HepG2 (cell line): ENCODE measurements around the gene DHX16. TPM values are rescaled to one million over a fixed set of nuclear protein-coding genes. Genes with fewer than 3 reads are reported as not detected.

Source experiments
- AGO2 ChIP-seq: fragments of 200-400 bp; formaldehyde crosslinking; optimal IDR thresholded peaks from 2 replicates; pipeline ENCODE3; 2017; ENCODE audit warnings: mild to moderate bottlenecking, low read depth, low read length, moderate library complexity
- DMAP1 ChIP-seq: IDR thresholded peaks from 2 replicates; pipeline ENCODE4 v1.6.1; 2016
- KDM6A ChIP-seq: IDR thresholded peaks from 2 replicates; pipeline ENCODE4 v1.6.1; 2016; ENCODE audit warnings: low read depth
- NFE2 ChIP-seq: sonication (generic); formaldehyde crosslinking; IDR thresholded peaks from 2 replicates; pipeline ENCODE4 v1.4.0; 2020; ENCODE audit warnings: missing genetic modification reagents
- PCBP2 ChIP-seq: fragments of 200-400 bp; formaldehyde crosslinking; optimal IDR thresholded peaks from 2 replicates; pipeline ENCODE3; 2018; ENCODE audit warnings: low read length, low read depth; ENCODE audit not compliant: poor library complexity, severe bottlenecking
- ZFP1 ChIP-seq: IDR thresholded peaks from 2 replicates; pipeline ENCODE4 v1.6.1; 2016
- ZNF136 ChIP-seq: sonication (generic); formaldehyde crosslinking; IDR thresholded peaks from 2 replicates; pipeline ENCODE4 v1.8.1; 2022; ENCODE audit warnings: low read depth, mild to moderate bottlenecking, moderate library complexity, missing genetic modification reagents
- ZNF256 ChIP-seq: sonication (generic); formaldehyde crosslinking; conservative IDR thresholded peaks from 2 replicates; pipeline ENCODE4 v1.4.0; 2020; ENCODE audit warnings: missing genetic modification reagents
- ZNF274 ChIP-seq: sonication (generic); formaldehyde crosslinking; IDR thresholded peaks from 2 replicates; pipeline ENCODE4 v1.5.1; 2020; ENCODE audit warnings: mild to moderate bottlenecking, missing genetic modification reagents
- ZNF333 ChIP-seq: sonication (generic); formaldehyde crosslinking; IDR thresholded peaks from 2 replicates; pipeline ENCODE4 v1.4.0; 2020; ENCODE audit warnings: mild to moderate bottlenecking, missing genetic modification reagents, borderline replicate concordance
- ZNF343 ChIP-seq: sonication (generic); formaldehyde crosslinking; IDR thresholded peaks from 2 replicates; pipeline ENCODE4 v1.4.0; 2020; ENCODE audit warnings: mild to moderate bottlenecking, missing genetic modification reagents
- ZNF430 ChIP-seq: sonication (generic); formaldehyde crosslinking; IDR thresholded peaks from 2 replicates; pipeline ENCODE4 v1.9.0; 2021; ENCODE audit warnings: mild to moderate bottlenecking, missing genetic modification reagents
- ZNF441 ChIP-seq: sonication (generic); formaldehyde crosslinking; IDR thresholded peaks from 2 replicates; pipeline ENCODE4 v1.7.0; 2021; ENCODE audit warnings: missing genetic modification reagents, borderline replicate concordance
- ZNF552 ChIP-seq: sonication (generic); formaldehyde crosslinking; IDR thresholded peaks from 2 replicates; pipeline ENCODE4 v1.9.0; 2022; ENCODE audit warnings: missing genetic modification reagents, mild to moderate bottlenecking, borderline replicate concordance
- ZNF777 ChIP-seq: sonication (generic); formaldehyde crosslinking; IDR thresholded peaks from 2 replicates; pipeline ENCODE4 v1.4.0; 2020; ENCODE audit warnings: missing genetic modification reagents
- ZNF883 ChIP-seq: sonication (generic); formaldehyde crosslinking; IDR thresholded peaks from 2 replicates; pipeline ENCODE4 v1.5.1; 2020; ENCODE audit warnings: mild to moderate bottlenecking, missing genetic modification reagents; ENCODE audit errors: not compliant biosample characterization
- polyA plus RNA-seq, 8 experiments: library from polyadenylated mRNA; depleted of rRNA in 3 of 8; stranded (reverse) in 7 of 8; unstranded in 1 of 8; fragments of >200 nt; fragmentation: Illumina TruSeq in 4 of 8; extraction: Trizol in 4 of 8; gene quantifications; 2 replicates each; pipeline versions ENCODE4 v1.2.1 to v1.2.3, GENCODE V29; 2011 to 2016; ENCODE audit warnings: low read depth in 4 of 8, missing spikeins in 1 of 8, mixed read lengths in 1 of 8; ENCODE audit not compliant: insufficient read depth in 1 of 8
- total RNA-seq, 5 experiments: library from RNA; depleted of rRNA; stranded (reverse); fragments of >200 nt; fragmentation: Illumina TruSeq; extraction: Trizol; gene quantifications; 2 replicates each; pipeline ENCODE4 v1.2.3, GENCODE V29; 2016; ENCODE audit warnings: low read depth in 1 of 5
- TF ChIP-seq, protein P1 (sequence below): IDR thresholded peaks from 2 replicates; pipeline ENCODE4 v1.6.1; 2012; ENCODE audit warnings: low read length, improper control_type of control experiment
- TF ChIP-seq, protein P2 (sequence below): sonication (generic); formaldehyde crosslinking; IDR thresholded peaks from 2 replicates; pipeline ENCODE4 v1.4.0; 2020; ENCODE audit warnings: missing genetic modification reagents, mild to moderate bottlenecking, borderline replicate concordance
- TF ChIP-seq, protein P3 (sequence below): sonication (generic); formaldehyde crosslinking; IDR thresholded peaks from 2 replicates; pipeline ENCODE4 v1.5.0; 2020; ENCODE audit warnings: mild to moderate bottlenecking, missing genetic modification reagents, moderate library complexity
- TF ChIP-seq, protein P4 (sequence below): sonication (generic); formaldehyde crosslinking; IDR thresholded peaks from 2 replicates; pipeline ENCODE4 v1.4.0; 2020; ENCODE audit warnings: mild to moderate bottlenecking, missing genetic modification reagents

The DHX16 gene
- total and polyA plus RNA-seq, 2 of the 13 experiments (the other 11 are each of a cell fraction or from before 2014, with no cell fraction given), result 57.0 to 58.5 TPM

DNA sequence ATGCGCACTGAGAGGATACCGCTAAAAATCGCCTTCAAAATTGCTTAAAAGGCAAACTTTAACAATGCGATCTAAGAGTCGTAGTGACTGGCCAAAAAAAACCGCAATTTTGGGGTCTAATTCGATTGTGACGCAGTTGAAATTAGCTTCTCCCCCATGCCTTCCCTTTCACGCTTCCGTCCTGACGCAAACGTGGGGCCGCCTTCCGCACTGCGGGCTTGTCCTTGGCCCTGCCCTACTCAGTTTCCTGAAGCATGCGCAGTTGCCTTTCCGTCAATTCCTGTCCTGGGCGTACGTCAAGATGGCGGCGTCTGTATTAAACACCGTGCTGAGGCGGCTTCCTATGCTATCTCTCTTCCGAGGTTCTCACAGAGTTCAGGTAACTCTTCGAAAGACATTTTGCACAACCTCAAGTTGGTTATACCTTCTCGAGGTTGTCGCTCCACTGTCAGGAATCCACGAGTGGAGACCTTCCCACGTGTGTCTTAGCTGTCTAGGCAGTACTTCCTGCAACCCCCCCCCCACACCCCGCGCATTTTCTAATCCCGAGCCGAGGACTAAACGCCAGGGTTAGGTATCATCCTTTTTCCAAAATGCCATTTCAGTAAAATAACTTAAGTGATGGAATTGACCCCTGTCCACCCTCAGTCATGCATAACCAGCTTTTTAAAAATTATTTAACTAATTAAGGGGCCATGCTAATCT, 55.1 kb downstream of the DHX16 start, which contains the start of gene MRPS18B (continued):
- no peak for TF ChIP-seq KDM6A
- peak; percentile 83; the same call in 1 of the 2 replicates for TF ChIP-seq ZNF256 (CRISPR knock-in tag)
- TF ChIP-seq, protein P1, sequence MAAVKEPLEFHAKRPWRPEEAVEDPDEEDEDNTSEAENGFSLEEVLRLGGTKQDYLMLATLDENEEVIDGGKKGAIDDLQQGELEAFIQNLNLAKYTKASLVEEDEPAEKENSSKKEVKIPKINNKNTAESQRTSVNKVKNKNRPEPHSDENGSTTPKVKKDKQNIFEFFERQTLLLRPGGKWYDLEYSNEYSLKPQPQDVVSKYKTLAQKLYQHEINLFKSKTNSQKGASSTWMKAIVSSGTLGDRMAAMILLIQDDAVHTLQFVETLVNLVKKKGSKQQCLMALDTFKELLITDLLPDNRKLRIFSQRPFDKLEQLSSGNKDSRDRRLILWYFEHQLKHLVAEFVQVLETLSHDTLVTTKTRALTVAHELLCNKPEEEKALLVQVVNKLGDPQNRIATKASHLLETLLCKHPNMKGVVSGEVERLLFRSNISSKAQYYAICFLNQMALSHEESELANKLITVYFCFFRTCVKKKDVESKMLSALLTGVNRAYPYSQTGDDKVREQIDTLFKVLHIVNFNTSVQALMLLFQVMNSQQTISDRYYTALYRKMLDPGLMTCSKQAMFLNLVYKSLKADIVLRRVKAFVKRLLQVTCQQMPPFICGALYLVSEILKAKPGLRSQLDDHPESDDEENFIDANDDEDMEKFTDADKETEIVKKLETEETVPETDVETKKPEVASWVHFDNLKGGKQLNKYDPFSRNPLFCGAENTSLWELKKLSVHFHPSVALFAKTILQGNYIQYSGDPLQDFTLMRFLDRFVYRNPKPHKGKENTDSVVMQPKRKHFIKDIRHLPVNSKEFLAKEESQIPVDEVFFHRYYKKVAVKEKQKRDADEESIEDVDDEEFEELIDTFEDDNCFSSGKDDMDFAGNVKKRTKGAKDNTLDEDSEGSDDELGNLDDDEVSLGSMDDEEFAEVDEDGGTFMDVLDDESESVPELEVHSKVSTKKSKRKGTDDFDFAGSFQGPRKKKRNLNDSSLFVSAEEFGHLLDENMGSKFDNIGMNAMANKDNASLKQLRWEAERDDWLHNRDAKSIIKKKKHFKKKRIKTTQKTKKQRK, result no peak
- 0 out of 2 replicates have a peak, but pooled peaks have one; percentile 29 for TF ChIP-seq ZNF274 (CRISPR knock-in tag)
- peak; percentile 69; the same call in 1 of the 2 replicates for TF ChIP-seq ZNF136 (CRISPR knock-in tag)
- 0 out of 2 replicates have a peak, but pooled peaks have one; percentile 59 for TF ChIP-seq ZNF441 (CRISPR knock-in tag)
- TF ChIP-seq PCBP2, result no peak
- TF ChIP-seq NFE2, result no peak
- no peak; the same call in 1 of the 2 replicates for TF ChIP-seq ZNF777 (CRISPR knock-in tag)
- TF ChIP-seq ZNF343 (CRISPR knock-in tag), result 0 out of 2 replicates have a peak, but pooled peaks have one; percentile 9
- TF ChIP-seq, protein P2, sequence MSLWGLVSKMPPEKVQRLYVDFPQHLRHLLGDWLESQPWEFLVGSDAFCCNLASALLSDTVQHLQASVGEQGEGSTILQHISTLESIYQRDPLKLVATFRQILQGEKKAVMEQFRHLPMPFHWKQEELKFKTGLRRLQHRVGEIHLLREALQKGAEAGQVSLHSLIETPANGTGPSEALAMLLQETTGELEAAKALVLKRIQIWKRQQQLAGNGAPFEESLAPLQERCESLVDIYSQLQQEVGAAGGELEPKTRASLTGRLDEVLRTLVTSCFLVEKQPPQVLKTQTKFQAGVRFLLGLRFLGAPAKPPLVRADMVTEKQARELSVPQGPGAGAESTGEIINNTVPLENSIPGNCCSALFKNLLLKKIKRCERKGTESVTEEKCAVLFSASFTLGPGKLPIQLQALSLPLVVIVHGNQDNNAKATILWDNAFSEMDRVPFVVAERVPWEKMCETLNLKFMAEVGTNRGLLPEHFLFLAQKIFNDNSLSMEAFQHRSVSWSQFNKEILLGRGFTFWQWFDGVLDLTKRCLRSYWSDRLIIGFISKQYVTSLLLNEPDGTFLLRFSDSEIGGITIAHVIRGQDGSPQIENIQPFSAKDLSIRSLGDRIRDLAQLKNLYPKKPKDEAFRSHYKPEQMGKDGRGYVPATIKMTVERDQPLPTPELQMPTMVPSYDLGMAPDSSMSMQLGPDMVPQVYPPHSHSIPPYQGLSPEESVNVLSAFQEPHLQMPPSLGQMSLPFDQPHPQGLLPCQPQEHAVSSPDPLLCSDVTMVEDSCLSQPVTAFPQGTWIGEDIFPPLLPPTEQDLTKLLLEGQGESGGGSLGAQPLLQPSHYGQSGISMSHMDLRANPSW (CRISPR knock-in tag), result peak; percentile 20; the same call in 1 of the 2 replicates
- TF ChIP-seq ZNF333 (CRISPR knock-in tag), result peak; percentile 90; the same call in 1 of the 2 replicates
- TF ChIP-seq, protein P3, sequence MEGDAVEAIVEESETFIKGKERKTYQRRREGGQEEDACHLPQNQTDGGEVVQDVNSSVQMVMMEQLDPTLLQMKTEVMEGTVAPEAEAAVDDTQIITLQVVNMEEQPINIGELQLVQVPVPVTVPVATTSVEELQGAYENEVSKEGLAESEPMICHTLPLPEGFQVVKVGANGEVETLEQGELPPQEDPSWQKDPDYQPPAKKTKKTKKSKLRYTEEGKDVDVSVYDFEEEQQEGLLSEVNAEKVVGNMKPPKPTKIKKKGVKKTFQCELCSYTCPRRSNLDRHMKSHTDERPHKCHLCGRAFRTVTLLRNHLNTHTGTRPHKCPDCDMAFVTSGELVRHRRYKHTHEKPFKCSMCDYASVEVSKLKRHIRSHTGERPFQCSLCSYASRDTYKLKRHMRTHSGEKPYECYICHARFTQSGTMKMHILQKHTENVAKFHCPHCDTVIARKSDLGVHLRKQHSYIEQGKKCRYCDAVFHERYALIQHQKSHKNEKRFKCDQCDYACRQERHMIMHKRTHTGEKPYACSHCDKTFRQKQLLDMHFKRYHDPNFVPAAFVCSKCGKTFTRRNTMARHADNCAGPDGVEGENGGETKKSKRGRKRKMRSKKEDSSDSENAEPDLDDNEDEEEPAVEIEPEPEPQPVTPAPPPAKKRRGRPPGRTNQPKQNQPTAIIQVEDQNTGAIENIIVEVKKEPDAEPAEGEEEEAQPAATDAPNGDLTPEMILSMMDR (CRISPR knock-in tag), result no peak
- no peak for TF ChIP-seq AGO2
- TF ChIP-seq ZFP1 (CRISPR knock-in tag), result no peak
- TF ChIP-seq ZNF430, result no peak; the same call in 1 of the 2 replicates
- peak; percentile 98 for TF ChIP-seq DMAP1
- no peak for TF ChIP-seq ZNF552 (CRISPR knock-in tag)
- TF ChIP-seq, protein P4, sequence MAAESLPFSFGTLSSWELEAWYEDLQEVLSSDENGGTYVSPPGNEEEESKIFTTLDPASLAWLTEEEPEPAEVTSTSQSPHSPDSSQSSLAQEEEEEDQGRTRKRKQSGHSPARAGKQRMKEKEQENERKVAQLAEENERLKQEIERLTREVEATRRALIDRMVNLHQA (CRISPR knock-in tag), result no peak
- peak; percentile 47 for TF ChIP-seq ZNF883
